GM12878 (cell line): ENCODE results near the gene LEMD2. TPM values are rescaled to one million over a fixed set of nuclear protein-coding genes. Genes with fewer than 3 reads are reported as not detected.

Experiments used
- ATAC-seq: fragments of 200-7000 bp; cut with Tn5 transposase; 3 replicates; pipeline ENCODE4 v1.9.1; 2020; ENCODE audit warnings: mild to moderate bottlenecking, moderate library complexity
- BruUV-seq: library from RNA; stranded (reverse); fragments of 400-500 nt; replicated peaks from 2 replicates; lab custom pipeline; 2021; lab: Mats Ljungman, UMichigan
- CTCF ChIA-PET: fragments of 300-600 bp; sonication (Branson Sonifier 250); formaldehyde crosslinking; extraction: SDS; loops from one replicate; lab custom pipeline; 2021; ENCODE audit warnings: inconsistent platforms; lab: Yijun Ruan, JAX
- POLR2A ChIA-PET: fragments of 350-600 bp; formaldehyde crosslinking; extraction: SDS; loops from one replicate; lab custom pipeline; 2021; ENCODE audit warnings: inconsistent platforms; lab: Charles Lee
- RAD21 ChIA-PET: fragments of 300-600 bp; sonication (Branson Sonifier 250); formaldehyde crosslinking; loops from one replicate; lab custom pipeline; 2023; ENCODE audit warnings: antibody characterized with exemption; ENCODE audit not compliant: unreplicated experiment; lab: Charles Lee
- SMC1A ChIA-PET: fragments of 300-600 bp; sonication (Branson Sonifier 250); formaldehyde crosslinking; loops from one replicate; lab custom pipeline; 2023; ENCODE audit not compliant: unreplicated experiment, uncharacterized antibody; lab: Charles Lee
- DNase-seq: peaks from one replicate; pipeline ENCODE4 v3.0.0-alpha.2; 2011; ENCODE audit warnings: low read depth, low spot score
- FAIRE-seq: peaks from 3 replicates; lab custom pipeline; 2011; peaks lifted over from hg19 to GRCh38; lab: Jason Lieb, UNC
- H2AFZ ChIP-seq: 2 replicates; pipeline ENCODE4 v1.6.0; 2011; ENCODE audit warnings: low read depth, low read length, control low read depth; ENCODE audit not compliant: control insufficient read depth
- H3K27ac ChIP-seq: 2 replicates; pipeline ENCODE4 v1.5.1; 2011; ENCODE audit warnings: control low read depth; ENCODE audit not compliant: control insufficient read depth, insufficient read depth
- H3K27me3 ChIP-seq, 2 experiments: replicated peaks in 1 of 2; 2 replicates each; pipeline versions ENCODE4 v1.6.0 to v1.6.1; 2011; ENCODE audit warnings: low read length in 1 of 2; ENCODE audit not compliant: control insufficient read depth in 2 of 2, insufficient read depth in 2 of 2
- H3K36me3 ChIP-seq, 2 experiments: 2 replicates each; pipeline ENCODE4 v1.5.1; 2011; ENCODE audit warnings: low read length in 1 of 2; ENCODE audit not compliant: control insufficient read depth in 2 of 2, insufficient read depth in 2 of 2
- H3K4me1 ChIP-seq: 2 replicates; pipeline ENCODE4 v1.6.1; 2011; ENCODE audit warnings: mild to moderate bottlenecking, low read length, moderate library complexity, mixed read lengths; ENCODE audit not compliant: control insufficient read depth, insufficient read depth
- H3K4me2 ChIP-seq: 2 replicates; pipeline ENCODE4 v1.6.0; 2011; ENCODE audit warnings: control low read depth; ENCODE audit not compliant: control insufficient read depth, insufficient read depth
- H3K4me3 ChIP-seq: fragments of 200-600 bp; sonication (generic); 2 replicates; pipeline ENCODE4 v1.5.1; 2016
- H3K79me2 ChIP-seq: 2 replicates; pipeline ENCODE4 v1.6.0; 2011; ENCODE audit warnings: low read length; ENCODE audit not compliant: control insufficient read depth, insufficient read depth
- H3K9ac ChIP-seq: 2 replicates; pipeline ENCODE4 v1.8.0; 2011; ENCODE audit warnings: low read length, control low read depth, mixed read lengths; ENCODE audit not compliant: control insufficient read depth, insufficient read depth
- H3K9me3 ChIP-seq: replicated peaks from 3 replicates; pipeline ENCODE4 v1.5.1; 2011; ENCODE audit warnings: mild to moderate bottlenecking, low read length; ENCODE audit not compliant: control insufficient read depth, insufficient read depth
- H4K20me1 ChIP-seq: 2 replicates; pipeline ENCODE4 v1.6.0; 2011; ENCODE audit not compliant: control insufficient read depth, insufficient read depth
- BCL11A ChIP-seq: IDR thresholded peaks from 2 replicates; pipeline ENCODE4 v1.6.1; 2011; ENCODE audit warnings: low read depth, low read length
- CBX3 ChIP-seq: fragments of 200-600 bp; sonication (generic); IDR thresholded peaks from 2 replicates; pipeline ENCODE4 v1.6.1; 2016; ENCODE audit warnings: low read depth, borderline replicate concordance
- CREB1 ChIP-seq: IDR thresholded peaks from 2 replicates; pipeline ENCODE4 v1.6.1; 2012; ENCODE audit warnings: low read depth, mild to moderate bottlenecking, inconsistent platforms
- DPF2 ChIP-seq: fragments of 450-650 bp; IDR thresholded peaks from 2 replicates; pipeline ENCODE4 v1.6.1; 2017; ENCODE audit warnings: mild to moderate bottlenecking
- HDAC6 ChIP-seq: fragments of 200-600 bp; sonication (generic); IDR thresholded peaks from one replicate; pipeline ENCODE4 v1.8.0; 2017; ENCODE audit warnings: antibody characterized with exemption; ENCODE audit not compliant: unreplicated experiment
- IRF4 ChIP-seq: IDR thresholded peaks from 2 replicates; pipeline ENCODE4 v1.6.1; 2011; ENCODE audit warnings: low read depth, low read length
- POLR2AphosphoS2 ChIP-seq: IDR thresholded peaks from 2 replicates; pipeline ENCODE4 v1.6.1; 2011; ENCODE audit warnings: low read depth, mild to moderate bottlenecking, low read length, improper control_type of control experiment, moderate library complexity
- SRF ChIP-seq, 2 experiments: IDR thresholded peaks; 2 replicates each; pipeline ENCODE4 v1.6.1; 2011; ENCODE audit warnings: low read depth in 2 of 2, low read length in 2 of 2, mild to moderate bottlenecking in 1 of 2, moderate library complexity in 1 of 2
- STAT3 ChIP-seq: IDR thresholded peaks from 2 replicates; pipeline ENCODE4 v1.6.1; 2011; ENCODE audit warnings: low read depth, low read length, improper control_type of control experiment
- WGBS: methylation state at CpG from one replicate; pipeline ENCODE4 v1.1.6; 2016; ENCODE audit warnings: low lambda C conversion rate; ENCODE audit not compliant: insufficient replicate concordance, insufficient coverage; ENCODE audit errors: missing lambda C conversion rate; 5-methylcytosine and 5-hydroxymethylcytosine counted together
- in situ Hi-C: fragments of 300-500 bp; cut with MboI; formaldehyde crosslinking; loops from 9 replicates; pipeline ENCODE4 v1.14.3; 2018; ENCODE audit warnings: mixed read lengths
- intact Hi-C: fragments of 100-400 bp; cut with micrococcal nuclease; formaldehyde crosslinking; loops from one replicate; pipeline ENCODE4 v1.14.2; 2022; ENCODE audit not compliant: unreplicated experiment
- polyA plus RNA-seq, 11 experiments: library from polyadenylated mRNA; depleted of rRNA in 4 of 11; unstranded in 6 of 11; stranded (reverse) in 5 of 11; fragments of >200 nt; fragmentation: Nextera tagmentation in 4 of 11; fragmentation: Illumina TruSeq in 1 of 11; extraction: Ambion mirVana in 4 of 11; extraction: Trizol in 1 of 11; gene quantifications; 1 replicate in 1 of 11; 2 replicates in 10 of 11; pipeline versions ENCODE4 v1.2.1 to v1.2.3, GENCODE V29; 2011 to 2016; ENCODE audit warnings: inconsistent platforms in 2 of 11, missing spikeins in 2 of 11, low read depth in 1 of 11
- total RNA-seq, 4 experiments: library from RNA; depleted of rRNA in 3 of 4; stranded (reverse); fragments of >200 nt in 3 of 4; fragmentation: Illumina TruSeq in 1 of 4; extraction: Trizol in 1 of 4; gene quantifications; 2 replicates each; pipeline versions ENCODE4 v1.2.1 to v1.2.3, GENCODE V29; 2013 to 2021
- TF ChIP-seq, protein P1 (sequence below): fragments of 450-650 bp; formaldehyde crosslinking; IDR thresholded peaks from 2 replicates; pipeline ENCODE4 v1.4.0; 2022; ENCODE audit warnings: mild to moderate bottlenecking, moderate library complexity

Gene LEMD2
- total and polyA plus RNA-seq, 10 of the 15 experiments (the other 5 are each of a cell fraction or from before 2014, with no cell fraction given): 0.45 to 47.1 (median 22.8) TPM

DNA sequence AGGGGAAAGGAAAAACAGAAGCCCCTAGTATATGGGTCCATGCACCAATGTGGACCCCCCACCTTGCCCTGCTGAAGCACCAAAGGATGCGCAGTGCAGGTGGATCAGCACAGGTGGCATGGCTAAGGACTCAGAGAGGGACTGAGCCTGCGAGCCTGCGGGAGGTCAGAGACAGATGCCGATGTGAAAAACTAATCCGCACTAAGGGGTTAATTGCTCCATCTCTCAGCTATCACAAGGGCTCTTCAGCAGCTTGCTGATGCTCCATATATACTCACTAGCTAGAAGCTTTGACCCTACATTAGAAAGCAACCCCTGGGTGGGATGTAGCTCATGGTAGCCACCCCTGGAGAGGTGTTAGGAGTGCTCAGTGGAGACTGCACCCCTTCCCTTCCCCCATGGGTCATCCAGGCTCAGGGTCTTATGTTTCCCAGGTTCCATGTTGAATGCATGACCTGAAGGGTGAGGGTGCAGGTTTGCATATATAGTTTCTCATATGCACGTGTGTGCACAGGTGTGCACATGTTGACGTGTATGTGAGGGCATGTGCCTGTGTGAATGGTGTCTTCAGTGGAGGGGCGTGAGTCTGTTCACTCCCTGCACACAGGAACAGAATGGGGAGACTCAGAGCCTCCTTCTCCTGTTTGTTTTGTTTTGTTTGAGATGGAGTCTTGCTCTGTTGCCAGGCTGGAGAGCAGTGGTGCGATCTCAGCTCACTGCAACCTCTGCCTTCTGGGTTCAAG is 28.9 kb downstream of the LEMD2 start:
- H2AFZ ChIP-seq: no peak overlapping the region
- no peaks in the 10 kb centered on the region for H3K36me3 ChIP-seq
- ChIA-PET RAD21 (interaction anchor here (1.2 kb wide), 2 partner anchors 49 to 174 kb away, joined by 3 read pairs; no protein-coding TSS in a partner anchor), POLR2A (no interaction called here), CTCF (interaction anchor here (0.7 to 7.1 kb wide), 8 partner anchors 9 to 445 kb away, joined by 3 to 40 read pairs (median 4); no protein-coding TSS in a partner anchor), SMC1A (no interaction called here)
- H3K79me2 ChIP-seq: no peaks in the 10 kb centered on the region
- H3K4me2 ChIP-seq: no peak overlapping the region
- no peak overlapping the region for H3K4me3 ChIP-seq
- in situ Hi-C loops: no loop called here
- intact Hi-C loops: no loop called here
- 48% methylated on average over 9 of the region's 9 CpGs for WGBS
- no peaks in the 10 kb centered on the region; a peak in 1 of 4 replicates for H3K27me3 ChIP-seq
- ATAC-seq (no peak), DNase-seq (no peak), FAIRE-seq (no peak)
- no peaks in the 10 kb centered on the region for H4K20me1 ChIP-seq
- TF ChIP-seq BCL11A (no peak), SRF (IDR thresholded peaks at IDR 0.05; ENCODE audit: low read depth in 2 of 2, low read length in 2 of 2) (no peak), IRF4 (no peak), DPF2 (no peak), CBX3 (no peak), POLR2AphosphoS2 (no peak), HDAC6 (no peak), STAT3 (no peak), CREB1 (no peak)
- TF ChIP-seq, protein P1, sequence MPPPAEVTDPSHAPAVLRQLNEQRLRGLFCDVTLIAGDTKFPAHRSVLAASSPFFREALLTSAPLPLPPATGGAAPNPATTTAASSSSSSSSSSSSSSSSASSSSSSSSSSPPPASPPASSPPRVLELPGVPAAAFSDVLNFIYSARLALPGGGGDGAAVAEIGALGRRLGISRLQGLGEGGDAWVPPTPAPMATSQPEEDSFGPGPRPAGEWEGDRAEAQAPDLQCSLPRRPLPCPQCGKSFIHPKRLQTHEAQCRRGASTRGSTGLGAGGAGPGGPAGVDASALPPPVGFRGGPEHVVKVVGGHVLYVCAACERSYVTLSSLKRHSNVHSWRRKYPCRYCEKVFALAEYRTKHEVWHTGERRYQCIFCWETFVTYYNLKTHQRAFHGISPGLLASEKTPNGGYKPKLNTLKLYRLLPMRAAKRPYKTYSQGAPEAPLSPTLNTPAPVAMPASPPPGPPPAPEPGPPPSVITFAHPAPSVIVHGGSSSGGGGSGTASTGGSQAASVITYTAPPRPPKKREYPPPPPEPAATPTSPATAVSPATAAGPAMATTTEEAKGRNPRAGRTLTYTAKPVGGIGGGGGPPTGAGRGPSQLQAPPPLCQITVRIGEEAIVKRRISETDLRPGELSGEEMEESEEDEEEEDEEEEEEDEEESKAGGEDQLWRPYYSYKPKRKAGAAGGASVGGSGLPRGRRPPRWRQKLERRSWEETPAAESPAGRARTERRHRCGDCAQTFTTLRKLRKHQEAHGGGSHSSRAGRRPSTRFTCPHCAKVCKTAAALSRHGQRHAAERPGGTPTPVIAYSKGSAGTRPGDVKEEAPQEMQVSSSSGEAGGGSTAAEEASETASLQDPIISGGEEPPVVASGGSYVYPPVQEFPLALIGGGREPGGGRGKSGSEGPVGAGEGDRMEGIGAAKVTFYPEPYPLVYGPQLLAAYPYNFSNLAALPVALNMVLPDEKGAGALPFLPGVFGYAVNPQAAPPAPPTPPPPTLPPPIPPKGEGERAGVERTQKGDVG: no peak
- no TSS peak for BruUV-seq
- no peaks in the 10 kb centered on the region for H3K9me3 ChIP-seq
- H3K27ac ChIP-seq: no peak overlapping the region
- H3K9ac ChIP-seq: no peak overlapping the region
- peaks cover 3% of the 10 kb centered on the region for H3K4me1 ChIP-seq
